ENCODE data around the gene MARK1. TPM values are rescaled to one million over a fixed set of nuclear protein-coding genes. Genes with fewer than 3 reads are reported as not detected.

The MARK1 gene
- total and polyA plus RNA-seq, 10 of the 15 experiments (the other 5 are each of a cell fraction or from before 2014, with no cell fraction given), result 0.02 to 0.67 (median 0.12) TPM; not detected in 6

GRCh38 chr1:220631238-220631815, 103.4 kb downstream of the MARK1 start (continued):
- TF ChIP-seq USF1 (IDR thresholded peaks at IDR 0.05; ENCODE audit: borderline replicate concordance, extremely low read length, insufficient read depth, low read depth, low read length) (no peak), CHD1 (IDR thresholded peaks at IDR 0.05; ENCODE audit: low read depth, low read length) (no peak), NFYA (IDR thresholded peaks at IDR 0.05; ENCODE audit: borderline replicate concordance, low read depth, low read length) (no peak), MEF2A (IDR thresholded peaks at IDR 0.05; ENCODE audit: insufficient read depth, low read depth, low read length) (no peak), MTA2 (IDR thresholded peaks at IDR 0.05; ENCODE audit: low read depth) (no peak)

- SMC1A ChIA-PET (ENCODE audit: uncharacterized antibody, unreplicated experiment), result no interaction called here
- ATAC-seq, result no peak
- H3K27me3 ChIP-seq (replicated peaks in 1 of 2; ENCODE audit: control insufficient read depth in 2 of 2, insufficient read depth in 2 of 2, low read length in 1 of 2), result no peaks in the 10 kb centered on the region
- no peaks in the 10 kb centered on the region for H3K9me3 ChIP-seq (replicated peaks; ENCODE audit: control insufficient read depth, insufficient read depth, low read length)
- no peak for DNase-seq (ENCODE audit: low read depth, low spot score)
- no peak overlapping the region for H2AFZ ChIP-seq (ENCODE audit: control insufficient read depth, low read depth, low read length)
- WGBS (ENCODE audit: insufficient coverage, insufficient replicate concordance, low lambda C conversion rate, missing lambda C conversion rate), result 82% methylated on average over 1 of the region's 1 CpG
- H3K4me3 ChIP-seq, result no peak overlapping the region
- H4K20me1 ChIP-seq (ENCODE audit: control insufficient read depth, insufficient read depth), result no peaks in the 10 kb centered on the region
- in situ Hi-C loops (cut with MboI), result no loop called here
- intact Hi-C loops (cut with micrococcal nuclease; ENCODE audit: unreplicated experiment), result no loop called here
- no peaks in the 10 kb centered on the region for H3K4me1 ChIP-seq (ENCODE audit: control insufficient read depth, insufficient read depth, low read length)
- H3K36me3 ChIP-seq (ENCODE audit: control insufficient read depth in 2 of 2, insufficient read depth in 2 of 2, low read length in 1 of 2), result no peaks in the 10 kb centered on the region
- H3K79me2 ChIP-seq (ENCODE audit: control insufficient read depth, insufficient read depth, low read length), result no peaks in the 10 kb centered on the region
- POLR2A ChIA-PET, result no interaction called here
- no TSS peak for BruUV-seq (replicated peaks)
- no peak for FAIRE-seq
- H3K4me2 ChIP-seq (ENCODE audit: control insufficient read depth, insufficient read depth), result no peak overlapping the region
- RAD21 ChIA-PET (ENCODE audit: unreplicated experiment), result interaction anchor here (0.8 kb wide), 1 partner anchor 341 kb away, joined by 4 read pairs; no protein-coding TSS in a partner anchor
- H3K27ac ChIP-seq (ENCODE audit: control insufficient read depth, insufficient read depth), result no peak overlapping the region
- H3K9ac ChIP-seq (ENCODE audit: control insufficient read depth, insufficient read depth, low read length), result no peak overlapping the region
- CTCF ChIA-PET, result no interaction called here
- TF ChIP-seq USF1 (IDR thresholded peaks at IDR 0.05; ENCODE audit: borderline replicate concordance, extremely low read length, insufficient read depth, low read depth, low read length) (no peak), ZSCAN29 (IDR thresholded peaks at IDR 0.05) (no peak), CUX1 (IDR thresholded peaks at IDR 0.05; ENCODE audit: insufficient replicate concordance, low read depth, low read length) (no peak), EZH2 (IDR thresholded peaks at IDR 0.05; ENCODE audit: borderline replicate concordance, control insufficient read depth, low read depth, low read length) (no peak), RAD51 (IDR thresholded peaks at IDR 0.05) (no peak), RBBP5 (conservative IDR thresholded peaks at IDR 0.05) (no peak), TCF12 (IDR thresholded peaks at IDR 0.05; ENCODE audit: low read depth, low read length) (no peak), NFYB (IDR thresholded peaks at IDR 0.05; ENCODE audit: insufficient read depth, low read depth, low read length) (no peak), CBX3 (IDR thresholded peaks at IDR 0.05; ENCODE audit: borderline replicate concordance, low read depth) (no peak), ZNF24 (IDR thresholded peaks at IDR 0.05) (no peak), GATAD2B (conservative IDR thresholded peaks at IDR 0.05; ENCODE audit: low read depth) (no peak), ZNF384 (IDR thresholded peaks at IDR 0.05; ENCODE audit: borderline replicate concordance, low read depth, low read length) (no peak)
Measured at GRCh38 chr1:220637759-220638158, 109.8 kb downstream of the MARK1 start.

All from GM12878 (cell line).